COLO668 (cell line): Measurements from ENCODE around the gene ADAR.
A peak's percentile ranks its signal among the peaks of the same experiment; 100 is the strongest.

Experiments used
- DNase-seq: peaks from one replicate; lab custom pipeline; 2025; ENCODE audit not compliant: unreplicated experiment; lab: John Stamatoyannopoulos, UW

The ADAR gene

GRCh38 chr1:154533952-154534844 is 73.8 kb downstream of the ADAR start:
- peak; percentile 51 for DNase-seq
